HepG2 (cell line): ENCODE measurements around the gene MFSD2A. TPM values are rescaled to one million over a fixed set of nuclear protein-coding genes. Genes with fewer than 3 reads are reported as not detected.

ENCODE experiments used
- ATAC-seq: fragments of 200-7000 bp; cut with Tn5 transposase; 3 replicates; pipeline ENCODE4 v1.9.1; 2020; ENCODE audit warnings: mild to moderate bottlenecking, moderate library complexity
- BruUV-seq: library from RNA; stranded (reverse); fragments of 400-500 nt; replicated peaks from 2 replicates; lab custom pipeline; 2021; lab: Mats Ljungman, UMichigan
- CTCF ChIA-PET: fragments of 300-600 bp; formaldehyde crosslinking; extraction: SDS; loops from one replicate; lab custom pipeline; 2021; ENCODE audit warnings: low total read pairs, inconsistent platforms, low intra/inter-chr PET ratio; lab: Yijun Ruan, JAX
- POLR2A ChIA-PET: fragments of 350-600 bp; sonication (Branson Sonifier 250); formaldehyde crosslinking; loops from one replicate; lab custom pipeline; 2020; ENCODE audit warnings: antibody characterized with exemption, inconsistent platforms; lab: Yijun Ruan, JAX
- DNase-seq: peaks from one replicate; pipeline ENCODE4 v3.0.0-alpha.2; 2015; ENCODE audit warnings: low spot score
- FAIRE-seq: peaks from 3 replicates; lab custom pipeline; 2011; peaks lifted over from hg19 to GRCh38; lab: Jason Lieb, UNC
- H2AFZ ChIP-seq: one replicate; pipeline ENCODE4 v1.6.1; 2011; ENCODE audit warnings: low read length, inconsistent platforms
- H3K27ac ChIP-seq: fragments of 300-600 bp; 3 replicates; pipeline ENCODE4 v1.8.0; 2011; ENCODE audit warnings: mixed run types, mild to moderate bottlenecking, mixed read lengths, low read length, inconsistent platforms; ENCODE audit not compliant: insufficient read depth; ENCODE audit errors: extremely low read length
- H3K27me3 ChIP-seq, 2 experiments: fragments of 200-600 bp in 1 of 2; 2 replicates in 1 of 2; 3 replicates in 1 of 2; pipeline versions ENCODE4 v1.6.0 to v1.8.0; 2011; ENCODE audit warnings: low read length in 2 of 2, mild to moderate bottlenecking in 2 of 2, moderate library complexity in 2 of 2, inconsistent platforms in 1 of 2; ENCODE audit not compliant: insufficient read depth in 2 of 2, control insufficient read depth in 1 of 2
- H3K36me3 ChIP-seq, 2 experiments: fragments of 200-600 bp in 1 of 2; replicated peaks in 1 of 2; 2 replicates in 1 of 2; 3 replicates in 1 of 2; pipeline versions ENCODE4 v1.5.1 to v1.8.0; 2011; ENCODE audit warnings: low read length in 2 of 2, inconsistent platforms in 1 of 2; ENCODE audit not compliant: insufficient read depth in 2 of 2, control insufficient read depth in 1 of 2
- H3K4me1 ChIP-seq: 2 replicates; pipeline ENCODE4 v1.5.1; 2012; ENCODE audit warnings: low read length, inconsistent platforms; ENCODE audit not compliant: insufficient read depth
- H3K4me2 ChIP-seq: 2 replicates; pipeline ENCODE4 v1.6.0; 2011; ENCODE audit warnings: low read depth, low read length, inconsistent platforms
- H3K4me3 ChIP-seq, 3 experiments: fragments of 200-600 bp in 1 of 3; sonication (generic), shearing (Covaris generic) in 1 of 3; replicated peaks in 1 of 3; 2 replicates each; pipeline ENCODE4 v1.5.1; 2011 to 2016; ENCODE audit warnings: low read length in 3 of 3, inconsistent platforms in 2 of 3, low read depth in 2 of 3, mild to moderate bottlenecking in 2 of 3, control low read depth in 1 of 3, mixed read lengths in 1 of 3; ENCODE audit not compliant: insufficient read depth in 1 of 3
- H3K79me2 ChIP-seq: one replicate; pipeline ENCODE4 v1.6.1; 2011; ENCODE audit warnings: low read length, inconsistent platforms; ENCODE audit not compliant: insufficient read depth
- H3K9ac ChIP-seq: 2 replicates; pipeline ENCODE4 v1.6.0; 2011; ENCODE audit warnings: mild to moderate bottlenecking, low read depth, low read length, inconsistent platforms; ENCODE audit not compliant: insufficient read depth
- H3K9me3 ChIP-seq: 2 replicates; pipeline ENCODE4 v1.5.1; 2012; ENCODE audit warnings: mild to moderate bottlenecking, low read length
- H4K20me1 ChIP-seq: 2 replicates; pipeline ENCODE4 v1.6.0; 2011; ENCODE audit warnings: inconsistent platforms, mild to moderate bottlenecking, low read length, moderate library complexity; ENCODE audit not compliant: insufficient read depth
- SRF ChIP-seq: IDR thresholded peaks from 2 replicates; pipeline ENCODE4 v1.6.1; 2011; ENCODE audit warnings: mild to moderate bottlenecking, low read depth, low read length, moderate library complexity
- ZNF3 ChIP-seq: IDR thresholded peaks from 2 replicates; pipeline ENCODE4 v1.7.0; 2017; ENCODE audit warnings: inconsistent platforms
- ZNF484 ChIP-seq: sonication (generic); formaldehyde crosslinking; IDR thresholded peaks from 2 replicates; pipeline ENCODE4 v1.5.1; 2020; ENCODE audit warnings: mild to moderate bottlenecking, low read depth, missing genetic modification reagents, borderline replicate concordance
- WGBS: methylation state at CpG from one replicate; pipeline ENCODE4 v1.1.6; 2017; ENCODE audit warnings: low lambda C conversion rate; 5-methylcytosine and 5-hydroxymethylcytosine counted together
- in situ Hi-C: cut with HindIII; loops from 2 replicates; pipeline ENCODE4 v1.10.0; 2017; ENCODE audit warnings: low pct_unique_long_range_greater_than_20kb; ENCODE audit not compliant: extremely low pct_ligation_motif_present
- intact Hi-C: fragments of 100-400 bp; cut with micrococcal nuclease; formaldehyde crosslinking; loops from one replicate; pipeline ENCODE4 v1.10.0; 2022; ENCODE audit not compliant: unreplicated experiment
- polyA plus RNA-seq, 8 experiments: library from polyadenylated mRNA; depleted of rRNA in 3 of 8; stranded (reverse) in 7 of 8; unstranded in 1 of 8; fragments of >200 nt; fragmentation: Illumina TruSeq in 4 of 8; extraction: Trizol in 4 of 8; gene quantifications; 2 replicates each; pipeline versions ENCODE4 v1.2.1 to v1.2.3, GENCODE V29; 2011 to 2016; ENCODE audit warnings: low read depth in 4 of 8, missing spikeins in 1 of 8, mixed read lengths in 1 of 8; ENCODE audit not compliant: insufficient read depth in 1 of 8
- total RNA-seq, 5 experiments: library from RNA; depleted of rRNA; stranded (reverse); fragments of >200 nt; fragmentation: Illumina TruSeq; extraction: Trizol; gene quantifications; 2 replicates each; pipeline ENCODE4 v1.2.3, GENCODE V29; 2016; ENCODE audit warnings: low read depth in 1 of 5
- TF ChIP-seq, protein P1 (sequence below): sonication (generic); IDR thresholded peaks from 2 replicates; pipeline ENCODE4 v1.6.1; 2016; ENCODE audit warnings: low read depth, borderline replicate concordance
- TF ChIP-seq, protein P2 (sequence below): IDR thresholded peaks from 2 replicates; pipeline ENCODE4 v1.6.1; 2018; ENCODE audit warnings: missing genetic modification reagents, mild to moderate bottlenecking, missing compliant biosample characterization
- TF ChIP-seq, protein P3 (sequence below): sonication (generic); formaldehyde crosslinking; IDR thresholded peaks from 2 replicates; pipeline ENCODE4 v1.8.0; 2022; ENCODE audit warnings: missing genetic modification reagents, mild to moderate bottlenecking, borderline replicate concordance

MFSD2A gene
- total and polyA plus RNA-seq, 2 of the 13 experiments (the other 11 are each of a cell fraction or from before 2014, with no cell fraction given): 0.08 TPM; not detected in 1

DNA sequence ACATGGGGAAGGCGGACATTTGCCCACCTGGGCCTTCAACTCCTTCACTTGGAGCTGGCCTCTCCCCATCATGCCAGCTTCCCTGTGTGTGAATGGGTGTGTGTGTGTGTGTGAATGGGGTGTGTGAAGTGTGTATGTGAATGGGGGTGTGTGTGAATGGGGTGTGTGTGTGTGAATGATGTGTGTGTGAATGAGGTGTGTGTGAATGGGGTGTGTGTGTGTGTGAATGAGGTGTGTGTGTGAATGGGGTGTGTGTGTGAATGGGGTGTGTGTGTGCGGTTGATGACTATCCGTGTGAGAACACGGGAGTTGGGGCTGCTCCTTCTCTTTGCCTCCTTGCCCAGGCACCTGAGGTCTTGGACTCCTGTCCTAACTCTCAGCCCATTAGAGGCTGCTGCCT is 9.6 kb downstream of the MFSD2A start:
- Histone ChIP-seq H3K4me1 (no peaks in the 10 kb centered on the region), H3K36me3 (no peaks in the 10 kb centered on the region), H3K9ac (no peak overlapping the region), H3K9me3 (no peaks in the 10 kb centered on the region), H3K27ac (no peak overlapping the region), H3K4me3 (no peak overlapping the region)
- ATAC-seq: no peak
- FAIRE-seq: no peak
- POLR2A ChIA-PET: no interaction called here
- intact Hi-C loops (no loop called here), in situ Hi-C loops (no loop called here)
- BruUV-seq: no TSS peak
- TF ChIP-seq ZNF484 (CRISPR knock-in tag) (no peak), ZNF3 (no peak), SRF (no peak)
- TF ChIP-seq, protein P1, sequence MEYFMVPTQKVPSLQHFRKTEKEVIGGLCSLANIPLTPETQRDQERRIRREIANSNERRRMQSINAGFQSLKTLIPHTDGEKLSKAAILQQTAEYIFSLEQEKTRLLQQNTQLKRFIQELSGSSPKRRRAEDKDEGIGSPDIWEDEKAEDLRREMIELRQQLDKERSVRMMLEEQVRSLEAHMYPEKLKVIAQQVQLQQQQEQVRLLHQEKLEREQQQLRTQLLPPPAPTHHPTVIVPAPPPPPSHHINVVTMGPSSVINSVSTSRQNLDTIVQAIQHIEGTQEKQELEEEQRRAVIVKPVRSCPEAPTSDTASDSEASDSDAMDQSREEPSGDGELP: no peak
- TF ChIP-seq, protein P2, sequence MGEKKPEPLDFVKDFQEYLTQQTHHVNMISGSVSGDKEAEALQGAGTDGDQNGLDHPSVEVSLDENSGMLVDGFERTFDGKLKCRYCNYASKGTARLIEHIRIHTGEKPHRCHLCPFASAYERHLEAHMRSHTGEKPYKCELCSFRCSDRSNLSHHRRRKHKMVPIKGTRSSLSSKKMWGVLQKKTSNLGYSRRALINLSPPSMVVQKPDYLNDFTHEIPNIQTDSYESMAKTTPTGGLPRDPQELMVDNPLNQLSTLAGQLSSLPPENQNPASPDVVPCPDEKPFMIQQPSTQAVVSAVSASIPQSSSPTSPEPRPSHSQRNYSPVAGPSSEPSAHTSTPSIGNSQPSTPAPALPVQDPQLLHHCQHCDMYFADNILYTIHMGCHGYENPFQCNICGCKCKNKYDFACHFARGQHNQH (CRISPR knock-in tag): no peak
- TF ChIP-seq, protein P3, sequence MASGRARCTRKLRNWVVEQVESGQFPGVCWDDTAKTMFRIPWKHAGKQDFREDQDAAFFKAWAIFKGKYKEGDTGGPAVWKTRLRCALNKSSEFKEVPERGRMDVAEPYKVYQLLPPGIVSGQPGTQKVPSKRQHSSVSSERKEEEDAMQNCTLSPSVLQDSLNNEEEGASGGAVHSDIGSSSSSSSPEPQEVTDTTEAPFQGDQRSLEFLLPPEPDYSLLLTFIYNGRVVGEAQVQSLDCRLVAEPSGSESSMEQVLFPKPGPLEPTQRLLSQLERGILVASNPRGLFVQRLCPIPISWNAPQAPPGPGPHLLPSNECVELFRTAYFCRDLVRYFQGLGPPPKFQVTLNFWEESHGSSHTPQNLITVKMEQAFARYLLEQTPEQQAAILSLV (CRISPR knock-in tag): no peak
- TF ChIP-seq, all 625 proteins: peak for 0
- no peaks in the 10 kb centered on the region for H4K20me1 ChIP-seq
- no peaks in the 10 kb centered on the region; a peak in 1 of 5 replicates for H3K27me3 ChIP-seq
- CTCF ChIA-PET: no interaction called here
- no peaks in the 10 kb centered on the region for H3K79me2 ChIP-seq
- H3K4me2 ChIP-seq: no peak overlapping the region
- H2AFZ ChIP-seq: no peak overlapping the region
- no peak for DNase-seq
- WGBS: 79% methylated on average over 4 of the region's 4 CpGs
